ENCODE results near the gene AUP1. TPM values are rescaled to one million over a fixed set of nuclear protein-coding genes. Genes with fewer than 3 reads are reported as not detected.

Gene AUP1
- total and polyA plus RNA-seq, 12 donors, result 88.5 to 527 (median 113) TPM

- Histone ChIP-seq H3K27me3 (no peaks in the 10 kb centered on the region), H3K4me3 (peak within 1 kb of the TSS; percentile 72 to 99 (median 89)), H3K9me3 (replicated peaks in 1 of 3) (no peaks in the 10 kb centered on the region), H3K4me1 (replicated peaks in 1 of 2) (peaks cover 13 to 25% of the 10 kb centered on the region in 2 donors), H3K27ac (peak within 1 kb of the TSS; percentile 62 to 93 (median 83)), H3K36me3 (replicated peaks in 1 of 2) (peaks cover 0 to 31% of the 10 kb centered on the region in 2 donors)
- TF ChIP-seq POLR2A (IDR thresholded peaks at IDR 0.05) (peak; percentile 29 to 45), CTCF (IDR thresholded peaks at IDR 0.05) (peak; percentile 67 to 95 (median 88))
- intact Hi-C loops (cut with DNase I), result loop anchor here (5.0 kb wide), 1 partner anchor 104 kb away; no protein-coding TSS in a partner anchor
- DNase-seq, result peak; percentile 95 to 99 (median 97)
- WGBS, 4 donors, result 0 to 1% (median 1%) methylated on average over 16 to 50 of the region's 50 CpGs
These were observed 46.5 kb downstream of the AUP1 start, which contains the start of the genes CCDC142 and TTC31 for GRCh38 chr2:74482801-74483674. Gene CCDC142 (minus strand): TSS chr2:74482998. CDS start chr2:74482837, 161 bp downstream. Gene TTC31 (plus strand): TSS chr2:74483081. CDS start chr2:74483096, 15 bp downstream.

- Histone ChIP-seq H3K9me3 (replicated peaks in 1 of 3) (no peaks in the 10 kb centered on the region), H3K36me3 (replicated peaks in 1 of 2) (peaks cover 0 to 30% of the 10 kb centered on the region in 2 donors), H3K27ac (peak overlapping the region in 4 of 5 donors; percentile 74 to 93 (median 87)), H3K27me3 (no peaks in the 10 kb centered on the region), H3K4me1 (replicated peaks in 1 of 2) (peaks cover 13 to 25% of the 10 kb centered on the region in 2 donors), H3K4me3 (peak overlapping the region; percentile 72 to 99 (median 89))
- WGBS, 4 donors, result 1 to 8% (median 2%) methylated on average over 12 to 80 of the region's 80 CpGs
- intact Hi-C loops (cut with DNase I), result loop anchor here (5.0 kb wide), 1 partner anchor 105 kb away; no protein-coding TSS in a partner anchor
- TF ChIP-seq CTCF (IDR thresholded peaks at IDR 0.05) (no peak), POLR2A (IDR thresholded peaks at IDR 0.05) (no peak)
- peak in 5 of 7 donors; percentile 37 to 68 (median 55) for DNase-seq
These were observed 47.3 kb downstream of the AUP1 start for GRCh38 chr2:74481961-74482800.

GRCh38 chr2:74481431-74481830 is 48.1 kb downstream of the AUP1 start:
- no peak for DNase-seq
- TF ChIP-seq CTCF (IDR thresholded peaks at IDR 0.05) (no peak), POLR2A (IDR thresholded peaks at IDR 0.05) (no peak)
- no peaks in the 10 kb centered on the region for H3K27me3 ChIP-seq
- peaks cover 13 to 25% of the 10 kb centered on the region in 2 donors for H3K4me1 ChIP-seq (replicated peaks in 1 of 2)
- peak overlapping the region in 2 of 4 donors; percentile 72 to 94 for H3K4me3 ChIP-seq
- H3K27ac ChIP-seq, result no peak overlapping the region
- intact Hi-C loops (cut with DNase I), result loop anchor here (5.0 kb wide), 1 partner anchor 106 kb away; no protein-coding TSS in a partner anchor
- WGBS, 4 donors, result 49 to 72% (median 64%) methylated on average over 2 to 3 of the region's 3 CpGs
- no peaks in the 10 kb centered on the region for H3K9me3 ChIP-seq (replicated peaks in 1 of 3)
- peaks cover 0 to 23% of the 10 kb centered on the region in 2 donors for H3K36me3 ChIP-seq (replicated peaks in 1 of 2)

Other genes with a start within 250 kb of the AUP1 start
- 1 to 10 TPM in 1 of 9 donors, under 1 TPM in 7, not detected in 1; 0.14 to 1.3 (median 0.74) TPM for gene SLC4A5, start 186.3 kb downstream of the AUP1 start, total RNA-seq
- 1 to 10 TPM in 1 of 3 donors, under 1 TPM in 2; 0.51 to 2.7 (median 0.71) TPM for gene SLC4A5, start 186.3 kb downstream of the AUP1 start, polyA plus RNA-seq
- gene DCTN1, start 149.4 kb downstream of the AUP1 start, total RNA-seq, result 100 to 1,000 TPM; 106 to 188 (median 146) TPM
- 100 to 1,000 TPM; 142 to 258 (median 212) TPM for gene DCTN1, start 149.4 kb downstream of the AUP1 start, polyA plus RNA-seq
- gene C2orf81, start 108.1 kb downstream of the AUP1 start, total RNA-seq, result 1 to 10 TPM in 5 of 9 donors, under 1 TPM in 4; 0.36 to 4.7 (median 1.7) TPM
- gene C2orf81, start 108.1 kb downstream of the AUP1 start, polyA plus RNA-seq, result 1 to 10 TPM in 2 of 3 donors, under 1 TPM in 1; 0.46 to 7.1 (median 4.5) TPM
- gene WDR54, start 108.0 kb downstream of the AUP1 start, total RNA-seq, result 10 to 100 TPM in 7 of 9 donors, 1 to 10 TPM in 2; 7.5 to 23.9 (median 14.5) TPM
- gene WDR54, start 108.0 kb downstream of the AUP1 start, polyA plus RNA-seq, result 10 to 100 TPM in 2 of 3 donors, 1 to 10 TPM in 1; 6.4 to 20.2 (median 14.4) TPM
- 10 to 100 TPM in 8 of 9 donors, 1 to 10 TPM in 1; 9.7 to 21.2 (median 13.8) TPM for gene RTKN, start 87.8 kb downstream of the AUP1 start, total RNA-seq
- gene RTKN, start 87.8 kb downstream of the AUP1 start, polyA plus RNA-seq, result 10 to 100 TPM in 2 of 3 donors, 1 to 10 TPM in 1; 7.4 to 35.6 (median 17.3) TPM
- gene INO80B, start 74.6 kb downstream of the AUP1 start, total RNA-seq, result 100 to 1,000 TPM in 1 of 9 donors, 10 to 100 TPM in 8; 13.6 to 108 (median 35.4) TPM
- 100 to 1,000 TPM in 2 of 3 donors, 10 to 100 TPM in 1; 40.5 to 133 (median 124) TPM for gene INO80B, start 74.6 kb downstream of the AUP1 start, polyA plus RNA-seq
- gene WBP1, start 71.3 kb downstream of the AUP1 start, total RNA-seq, result 100 to 1,000 TPM in 7 of 9 donors, 10 to 100 TPM in 2; 60.9 to 176 (median 114) TPM
- gene WBP1, start 71.3 kb downstream of the AUP1 start, polyA plus RNA-seq, result 100 to 1,000 TPM in 2 of 3 donors, 10 to 100 TPM in 1; 56.9 to 267 (median 244) TPM
- 10 to 100 TPM; 32.9 to 72.6 (median 46.5) TPM for gene MOGS, start 64.3 kb downstream of the AUP1 start, total RNA-seq
- gene MOGS, start 64.3 kb downstream of the AUP1 start, polyA plus RNA-seq, result 10 to 100 TPM; 25.9 to 60.7 (median 46.4) TPM
- gene MRPL53, start 57.0 kb downstream of the AUP1 start, total RNA-seq, result 100 to 1,000 TPM in 6 of 9 donors, 10 to 100 TPM in 3; 30.2 to 191 (median 140) TPM
- 100 to 1,000 TPM in 2 of 3 donors, 10 to 100 TPM in 1; 26.4 to 167 (median 129) TPM for gene MRPL53, start 57.0 kb downstream of the AUP1 start, polyA plus RNA-seq
- gene CCDC142, start 46.7 kb downstream of the AUP1 start, total RNA-seq, result 10 to 100 TPM in 7 of 9 donors, 1 to 10 TPM in 2; 7.4 to 46.0 (median 13.3) TPM
- 10 to 100 TPM in 1 of 3 donors, 1 to 10 TPM in 2; 3.2 to 17.5 (median 4.6) TPM for gene CCDC142, start 46.7 kb downstream of the AUP1 start, polyA plus RNA-seq
- 10 to 100 TPM; 12.6 to 38.6 (median 20.1) TPM for gene TTC31, start 46.6 kb downstream of the AUP1 start, total RNA-seq
- 10 to 100 TPM; 11.1 to 35.3 (median 21.7) TPM for gene TTC31, start 46.6 kb downstream of the AUP1 start, polyA plus RNA-seq
- 1 to 10 TPM in 2 of 9 donors, under 1 TPM in 6, not detected in 1; 0.18 to 2.0 (median 0.76) TPM for gene LBX2, start 30.1 kb downstream of the AUP1 start, total RNA-seq
- gene LBX2, start 30.1 kb downstream of the AUP1 start, polyA plus RNA-seq, result under 1 TPM in 2 of 3 donors, not detected in 1; 0.40 to 0.72 TPM
- gene PCGF1, start 22.0 kb downstream of the AUP1 start, total RNA-seq, result 10 to 100 TPM; 15.4 to 38.9 (median 21.1) TPM
- gene PCGF1, start 22.0 kb downstream of the AUP1 start, polyA plus RNA-seq, result 10 to 100 TPM; 35.4 to 38.3 (median 37.2) TPM
- gene TLX2, start 15.3 kb downstream of the AUP1 start, total RNA-seq, result 1 to 10 TPM in 4 of 9 donors, under 1 TPM in 1, not detected in 4; 0.46 to 3.9 (median 3.7) TPM
- 10 to 100 TPM in 1 of 3 donors, 1 to 10 TPM in 1, under 1 TPM in 1; 0.75 to 22.8 (median 3.2) TPM for gene TLX2, start 15.3 kb downstream of the AUP1 start, polyA plus RNA-seq
- gene DQX1, start 3.5 kb downstream of the AUP1 start, total RNA-seq, result under 1 TPM in 2 of 9 donors, not detected in 7; 0.17 to 0.31 TPM
- gene DQX1, start 3.5 kb downstream of the AUP1 start, polyA plus RNA-seq, result under 1 TPM in 2 of 3 donors, not detected in 1; 0.17 to 0.32 TPM
- 10 to 100 TPM; 19.1 to 47.4 (median 37.0) TPM for gene HTRA2, start 227 bp upstream of the AUP1 start, total RNA-seq
- gene HTRA2, start 227 bp upstream of the AUP1 start, polyA plus RNA-seq, result 10 to 100 TPM; 25.6 to 42.0 (median 29.0) TPM
- gene LOXL3, start 24.2 kb upstream of the AUP1 start, total RNA-seq, result 10 to 100 TPM in 7 of 9 donors, 1 to 10 TPM in 2; 7.7 to 26.4 (median 12.8) TPM
- gene LOXL3, start 24.2 kb upstream of the AUP1 start, polyA plus RNA-seq, result 10 to 100 TPM in 2 of 3 donors, 1 to 10 TPM in 1; 3.6 to 13.6 (median 11.2) TPM
- 10 to 100 TPM; 15.2 to 49.6 (median 22.8) TPM for gene DOK1, start 25.0 kb upstream of the AUP1 start, total RNA-seq
- gene DOK1, start 25.0 kb upstream of the AUP1 start, polyA plus RNA-seq, result 10 to 100 TPM in 1 of 3 donors, 1 to 10 TPM in 2; 4.0 to 11.3 (median 5.5) TPM
- 1 to 10 TPM in 2 of 9 donors, under 1 TPM in 6, not detected in 1; 0.47 to 2.2 (median 0.88) TPM for gene M1AP, start 118.6 kb upstream of the AUP1 start, total RNA-seq
- gene M1AP, start 118.6 kb upstream of the AUP1 start, polyA plus RNA-seq, result 1 to 10 TPM in 1 of 3 donors, under 1 TPM in 2; 0.55 to 1.3 (median 0.84) TPM
- 10 to 100 TPM in 1 of 9 donors, 1 to 10 TPM in 8; 1.9 to 11.3 (median 4.8) TPM for gene SEMA4F, start 124.5 kb upstream of the AUP1 start, total RNA-seq
- 1 to 10 TPM; 1.9 to 2.7 (median 2.1) TPM for gene SEMA4F, start 124.5 kb upstream of the AUP1 start, polyA plus RNA-seq